Activated naive CD8-positive, alpha-beta T cell (primary cell): ENCODE measurements around the gene CACNA2D1.

Experiments
- H3K27ac Mint-ChIP-seq: one replicate; pipeline ENCODE4 v1.8.0; 2021; ENCODE audit warnings: mixed read lengths
- H3K27me3 Mint-ChIP-seq: one replicate; pipeline ENCODE4 v1.8.0; 2021; ENCODE audit warnings: mixed read lengths
- H3K36me3 Mint-ChIP-seq: one replicate; pipeline ENCODE4 v1.8.0; 2021; ENCODE audit warnings: mixed read lengths
- H3K4me1 Mint-ChIP-seq: one replicate; pipeline ENCODE4 v1.8.0; 2021; ENCODE audit warnings: low read depth, mixed read lengths
- H3K4me3 Mint-ChIP-seq: one replicate; pipeline ENCODE4 v1.8.0; 2021; ENCODE audit warnings: mild to moderate bottlenecking, mixed read lengths
- H3K9me3 Mint-ChIP-seq: one replicate; pipeline ENCODE4 v1.8.0; 2021; ENCODE audit warnings: low read depth, mixed read lengths

The CACNA2D1 gene

GRCh38 chr7:82235713-82236112 is 207.9 kb downstream of the CACNA2D1 start:
- no peak overlapping the region for H3K27ac Mint-ChIP-seq
- H3K4me3 Mint-ChIP-seq, result no peak overlapping the region
- H3K9me3 Mint-ChIP-seq, result no peaks in the 10 kb centered on the region
- H3K36me3 Mint-ChIP-seq, result no peaks in the 10 kb centered on the region
- no peaks in the 10 kb centered on the region for H3K4me1 Mint-ChIP-seq
- H3K27me3 Mint-ChIP-seq, result no peaks in the 10 kb centered on the region

DNA sequence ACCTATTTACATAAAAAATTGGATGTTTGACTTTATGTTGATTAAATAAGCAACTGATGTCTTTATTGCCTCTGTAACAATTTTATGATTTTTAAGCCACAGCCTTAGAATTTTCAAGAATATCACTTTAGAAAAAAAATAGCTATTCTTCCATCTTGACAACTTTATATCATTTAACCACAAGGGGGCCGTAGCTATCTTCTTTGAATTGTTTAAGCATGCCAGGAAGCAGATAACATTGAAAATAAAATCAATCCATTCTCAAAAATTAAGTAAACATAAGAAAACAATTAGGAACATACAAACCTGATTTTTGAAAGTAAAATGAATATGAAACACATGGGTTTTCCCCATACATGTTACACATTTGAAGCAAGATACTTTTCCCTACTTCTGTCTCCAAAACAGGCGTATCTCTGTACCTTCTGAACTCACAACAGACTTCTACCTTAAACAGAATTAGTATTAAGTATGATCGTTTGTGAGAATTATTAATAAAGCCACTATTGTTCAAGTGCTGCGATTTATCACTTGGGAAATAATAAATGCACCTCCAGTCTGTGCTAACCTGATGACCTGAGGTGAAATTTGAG is 209.0 kb downstream of the CACNA2D1 start:
- Mint-ChIP-seq H3K9me3 (no peaks in the 10 kb centered on the region), H3K27me3 (no peaks in the 10 kb centered on the region), H3K4me3 (no peak overlapping the region), H3K27ac (no peak overlapping the region), H3K4me1 (no peaks in the 10 kb centered on the region), H3K36me3 (no peaks in the 10 kb centered on the region)

- no peak overlapping the region for H3K27ac Mint-ChIP-seq
- H3K27me3 Mint-ChIP-seq, result no peaks in the 10 kb centered on the region
- H3K9me3 Mint-ChIP-seq, result no peaks in the 10 kb centered on the region
- H3K4me1 Mint-ChIP-seq, result no peaks in the 10 kb centered on the region
- no peak overlapping the region for H3K4me3 Mint-ChIP-seq
- H3K36me3 Mint-ChIP-seq, result no peaks in the 10 kb centered on the region
These were observed 212.6 kb downstream of the CACNA2D1 start for GRCh38 chr7:82230811-82231581.

- no peaks in the 10 kb centered on the region for H3K36me3 Mint-ChIP-seq
- H3K27me3 Mint-ChIP-seq, result no peaks in the 10 kb centered on the region
- no peak overlapping the region for H3K4me3 Mint-ChIP-seq
- no peaks in the 10 kb centered on the region for H3K4me1 Mint-ChIP-seq
- no peak overlapping the region for H3K27ac Mint-ChIP-seq
- H3K9me3 Mint-ChIP-seq, result no peaks in the 10 kb centered on the region
These were observed 214.4 kb downstream of the CACNA2D1 start for GRCh38 chr7:82229164-82229563.

DNA sequence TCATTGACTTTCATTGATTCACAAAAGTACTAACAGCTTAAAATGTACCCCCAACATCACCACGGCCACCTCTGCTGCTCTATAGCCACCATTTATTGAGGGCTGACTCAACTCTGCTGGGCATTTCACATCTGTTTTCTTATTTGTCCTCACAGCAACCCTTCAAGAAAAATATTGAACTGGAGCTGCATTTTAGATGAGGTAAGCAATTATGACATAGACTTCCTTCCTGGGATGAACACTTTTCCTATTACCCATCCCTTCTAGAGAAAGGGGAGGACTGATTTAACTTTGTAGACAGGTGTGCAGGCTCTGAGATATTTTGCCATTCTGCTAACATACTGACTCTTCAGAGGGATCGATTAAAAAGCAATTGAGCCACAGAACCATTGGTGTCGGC is 217.4 kb downstream of the CACNA2D1 start:
- Mint-ChIP-seq H3K4me3 (no peak overlapping the region), H3K9me3 (no peaks in the 10 kb centered on the region), H3K4me1 (no peaks in the 10 kb centered on the region), H3K27me3 (no peaks in the 10 kb centered on the region), H3K36me3 (no peaks in the 10 kb centered on the region), H3K27ac (no peak overlapping the region)

- Mint-ChIP-seq H3K27me3 (no peaks in the 10 kb centered on the region), H3K27ac (no peak overlapping the region), H3K4me3 (no peak overlapping the region), H3K9me3 (no peaks in the 10 kb centered on the region), H3K4me1 (no peaks in the 10 kb centered on the region), H3K36me3 (no peaks in the 10 kb centered on the region)
These were observed 219.0 kb downstream of the CACNA2D1 start for GRCh38 chr7:82224529-82224928.

GRCh38 chr7:82223580-82223979 is 220.0 kb downstream of the CACNA2D1 start:
- Mint-ChIP-seq H3K36me3 (no peaks in the 10 kb centered on the region), H3K27me3 (no peaks in the 10 kb centered on the region)

DNA sequence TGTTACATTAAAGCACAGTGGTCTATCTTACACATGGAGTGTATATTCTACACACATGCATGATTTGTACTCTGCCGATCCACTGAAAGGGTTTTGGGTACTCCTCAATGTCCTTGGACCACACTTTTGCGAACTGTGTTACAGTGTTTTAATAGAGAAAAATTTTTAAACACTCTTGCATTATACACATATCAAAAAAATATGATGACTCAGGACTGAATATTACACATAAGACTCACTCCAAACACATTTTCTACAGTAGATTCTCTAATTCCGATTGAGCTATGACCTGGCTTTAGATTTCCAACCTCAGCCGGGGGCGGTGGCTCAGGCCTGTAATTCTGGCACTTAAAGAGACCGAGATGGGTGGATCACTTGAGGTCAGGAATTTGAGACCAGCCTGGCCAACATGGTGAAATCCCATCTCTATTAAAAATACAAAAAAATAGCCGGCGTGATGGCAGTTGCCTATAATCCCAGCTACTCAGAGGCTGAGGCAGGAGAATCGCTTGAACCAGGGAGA is 222.4 kb downstream of the CACNA2D1 start:
- H3K27ac Mint-ChIP-seq, result no peak overlapping the region
- H3K4me1 Mint-ChIP-seq, result no peaks in the 10 kb centered on the region
- H3K36me3 Mint-ChIP-seq, result no peaks in the 10 kb centered on the region
- H3K4me3 Mint-ChIP-seq, result no peak overlapping the region
- H3K9me3 Mint-ChIP-seq, result no peaks in the 10 kb centered on the region
- H3K27me3 Mint-ChIP-seq, result no peaks in the 10 kb centered on the region

More at GRCh38 chr7:82223580-82223979, 220.0 kb downstream of the CACNA2D1 start:
- H3K27ac Mint-ChIP-seq, result no peak overlapping the region
- H3K4me1 Mint-ChIP-seq, result no peaks in the 10 kb centered on the region
- H3K9me3 Mint-ChIP-seq, result no peaks in the 10 kb centered on the region
- H3K4me3 Mint-ChIP-seq, result no peak overlapping the region

- Mint-ChIP-seq H3K4me3 (no peak overlapping the region), H3K27me3 (no peaks in the 10 kb centered on the region), H3K4me1 (no peaks in the 10 kb centered on the region), H3K9me3 (peaks cover 4% of the 10 kb centered on the region), H3K36me3 (no peaks in the 10 kb centered on the region), H3K27ac (no peak overlapping the region)
These were observed 231.1 kb downstream of the CACNA2D1 start for GRCh38 chr7:82212466-82212865.

GRCh38 chr7:82211333-82211732 is 232.2 kb downstream of the CACNA2D1 start:
- Mint-ChIP-seq H3K36me3 (no peaks in the 10 kb centered on the region), H3K9me3 (peaks cover 4% of the 10 kb centered on the region), H3K4me3 (no peak overlapping the region), H3K27me3 (no peaks in the 10 kb centered on the region), H3K4me1 (no peaks in the 10 kb centered on the region), H3K27ac (no peak overlapping the region)

DNA sequence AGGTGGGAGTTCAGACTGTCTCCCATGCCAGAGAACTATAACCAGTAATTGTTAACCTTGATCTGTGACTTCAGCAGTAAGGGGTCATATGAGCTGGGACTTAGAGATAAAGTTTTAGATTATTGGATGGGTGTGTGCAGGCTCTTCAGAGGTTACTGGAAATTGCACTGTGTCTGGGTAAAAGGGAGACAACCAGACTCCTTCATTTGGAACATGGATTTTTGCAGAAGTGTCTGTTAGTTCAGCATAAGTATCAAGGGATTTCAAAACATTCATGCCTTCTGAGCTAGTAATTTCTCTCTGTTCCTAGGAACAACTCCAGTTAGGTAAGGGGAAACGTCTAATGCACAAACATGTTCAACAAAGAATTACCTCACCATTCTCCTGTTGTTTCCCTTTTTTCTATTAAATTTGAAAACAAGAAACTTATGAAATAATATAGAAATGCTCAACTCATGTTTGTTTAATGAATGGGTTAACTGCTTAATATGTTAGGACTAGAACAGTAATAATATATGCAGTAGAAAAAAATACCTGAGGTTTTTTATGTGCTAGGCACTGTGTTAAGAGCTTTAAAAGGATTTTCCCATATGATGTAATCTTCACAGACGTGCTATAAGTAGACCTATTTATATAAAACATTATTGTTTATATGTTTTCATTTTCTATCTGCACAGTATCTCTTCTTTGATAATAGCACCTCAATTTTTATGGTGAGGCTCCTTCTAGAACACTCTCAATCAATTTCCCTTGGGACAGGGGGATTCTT is 233.0 kb downstream of the CACNA2D1 start:
- Mint-ChIP-seq H3K9me3 (peaks cover 4% of the 10 kb centered on the region), H3K36me3 (no peaks in the 10 kb centered on the region), H3K4me3 (no peak overlapping the region), H3K27ac (no peak overlapping the region), H3K4me1 (no peaks in the 10 kb centered on the region), H3K27me3 (no peaks in the 10 kb centered on the region)

DNA sequence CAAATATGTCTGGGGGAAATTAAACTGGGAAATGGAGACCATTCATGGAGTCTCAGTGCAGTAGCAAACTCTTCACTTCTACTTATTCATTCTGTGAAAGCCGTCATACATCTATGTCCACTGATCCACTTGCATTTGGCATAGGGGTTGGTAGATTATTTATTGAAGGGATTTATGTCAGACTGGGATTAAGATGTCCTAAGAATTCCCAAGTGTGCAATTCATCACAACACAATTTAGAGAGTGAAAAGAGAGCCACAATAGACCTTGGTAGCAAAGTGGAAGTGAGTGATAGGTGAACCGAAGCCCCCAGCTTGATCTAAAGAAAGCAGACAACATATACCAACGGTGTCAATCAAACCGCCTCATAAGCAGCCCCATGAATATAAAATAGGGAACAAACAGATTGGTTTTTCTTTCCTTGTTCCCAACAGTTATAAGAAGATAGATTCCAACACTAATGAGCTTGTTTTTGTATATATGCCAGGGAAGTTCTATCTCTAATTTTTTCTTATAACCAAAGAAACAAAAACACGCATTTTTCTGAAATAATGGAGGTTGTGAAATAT is 234.3 kb downstream of the CACNA2D1 start:
- Mint-ChIP-seq H3K9me3 (no peaks in the 10 kb centered on the region), H3K27ac (no peak overlapping the region), H3K27me3 (no peaks in the 10 kb centered on the region), H3K4me3 (no peak overlapping the region), H3K4me1 (no peaks in the 10 kb centered on the region), H3K36me3 (no peaks in the 10 kb centered on the region)

GRCh38 chr7:82204694-82205093 is 238.9 kb downstream of the CACNA2D1 start:
- Mint-ChIP-seq H3K9me3 (no peaks in the 10 kb centered on the region), H3K27ac (no peak overlapping the region), H3K4me3 (no peak overlapping the region), H3K36me3 (no peaks in the 10 kb centered on the region), H3K4me1 (no peaks in the 10 kb centered on the region), H3K27me3 (no peaks in the 10 kb centered on the region)

GRCh38 chr7:82202965-82203364 is 240.6 kb downstream of the CACNA2D1 start:
- Mint-ChIP-seq H3K36me3 (no peaks in the 10 kb centered on the region), H3K27ac (no peak overlapping the region), H3K9me3 (no peaks in the 10 kb centered on the region), H3K4me1 (no peaks in the 10 kb centered on the region), H3K27me3 (no peaks in the 10 kb centered on the region), H3K4me3 (no peak overlapping the region)

DNA sequence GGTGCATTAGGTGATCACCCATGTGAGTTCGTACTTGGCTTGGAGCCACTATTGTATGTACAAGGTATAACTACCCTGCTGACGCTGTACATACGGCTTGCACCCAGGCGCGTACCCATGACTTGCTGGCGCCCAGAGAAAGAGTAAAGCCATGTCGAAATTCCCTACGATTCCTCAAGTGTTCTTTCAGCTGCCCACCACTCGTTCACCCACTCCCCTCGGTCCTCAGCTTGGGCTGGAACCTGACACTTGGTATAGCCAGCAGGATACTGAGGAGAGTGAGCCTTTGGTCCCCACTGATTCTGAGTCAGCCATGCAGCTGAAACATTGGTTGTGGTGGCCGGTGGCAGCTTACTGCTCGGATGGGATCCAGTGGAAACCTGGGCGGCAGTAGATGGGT is 241.5 kb downstream of the CACNA2D1 start:
- no peak overlapping the region for H3K4me3 Mint-ChIP-seq
- no peaks in the 10 kb centered on the region for H3K27me3 Mint-ChIP-seq
- no peaks in the 10 kb centered on the region for H3K4me1 Mint-ChIP-seq
- no peak overlapping the region for H3K27ac Mint-ChIP-seq
- H3K36me3 Mint-ChIP-seq, result no peaks in the 10 kb centered on the region
- no peaks in the 10 kb centered on the region for H3K9me3 Mint-ChIP-seq
